K562 (cell line): Measurements from ENCODE around the gene PIGV. TPM values are rescaled to one million over a fixed set of nuclear protein-coding genes. Genes with fewer than 3 reads are reported as not detected.
A peak's percentile ranks its signal among the peaks of the same experiment; 100 is the strongest.

Source experiments
- CLOCK ChIP-seq: fragments of 250-450 bp; sonication (Bioruptor Pico); IDR thresholded peaks from 2 replicates; pipeline ENCODE4 v1.4.0; 2020; ENCODE audit warnings: mild to moderate bottlenecking, moderate library complexity, borderline replicate concordance
- CREB5 ChIP-seq: fragments of 250-450 bp; sonication (Bioruptor Pico); IDR thresholded peaks from 2 replicates; pipeline ENCODE4 v1.5.0; 2020; ENCODE audit warnings: mild to moderate bottlenecking
- GABPB2 ChIP-seq: fragments of 250-450 bp; sonication (Bioruptor Pico); conservative IDR thresholded peaks from 2 replicates; pipeline ENCODE4 v1.5.1; 2021; ENCODE audit warnings: mild to moderate bottlenecking
- HDAC3 ChIP-seq: fragments of 450-650 bp; IDR thresholded peaks from 2 replicates; pipeline ENCODE4 v1.6.1; 2018; ENCODE audit warnings: borderline replicate concordance, mild to moderate bottlenecking, moderate library complexity; ENCODE audit not compliant: partially characterized antibody
- HOMEZ ChIP-seq: fragments of 250-450 bp; sonication (Bioruptor Pico); IDR thresholded peaks from 2 replicates; pipeline ENCODE4 v1.4.0; 2020; ENCODE audit warnings: mild to moderate bottlenecking, moderate library complexity
- MXI1 ChIP-seq: IDR thresholded peaks from 2 replicates; pipeline ENCODE4 v1.6.1; 2011; ENCODE audit warnings: low read depth, mild to moderate bottlenecking, improper control_type of control experiment, low read length
- NCOA1 ChIP-seq: fragments of 450-650 bp; IDR thresholded peaks from 2 replicates; pipeline ENCODE4 v1.6.1; 2016; ENCODE audit warnings: low read depth
- PHTF2 ChIP-seq: fragments of 250-450 bp; sonication (Bioruptor Pico); IDR thresholded peaks from 2 replicates; pipeline ENCODE4 v1.5.0; 2021; ENCODE audit warnings: mild to moderate bottlenecking
- POLR2B ChIP-seq: fragments of 450-650 bp; IDR thresholded peaks from 2 replicates; pipeline ENCODE4 v1.6.1; 2018; ENCODE audit warnings: low read depth; ENCODE audit not compliant: partially characterized antibody
- U2AF1 ChIP-seq: fragments of 200-400 bp; formaldehyde crosslinking; optimal IDR thresholded peaks from 2 replicates; pipeline ENCODE3; 2017; ENCODE audit warnings: mild to moderate bottlenecking, low read depth, low read length, moderate library complexity
- USF1 ChIP-seq: sonication (generic); formaldehyde crosslinking; IDR thresholded peaks from 2 replicates; pipeline ENCODE4 v1.9.0; 2022; ENCODE audit warnings: mild to moderate bottlenecking, missing genetic modification reagents
- ZEB2 ChIP-seq: fragments of 450-650 bp; IDR thresholded peaks from 2 replicates; pipeline ENCODE4 v1.6.1; 2016
- ZFP36 ChIP-seq: fragments of 150-350 bp; IDR thresholded peaks from 2 replicates; pipeline ENCODE4 v1.6.1; 2018; ENCODE audit warnings: low read length, low read depth; ENCODE audit not compliant: partially characterized antibody
- ZNF592 ChIP-seq: fragments of 450-650 bp; IDR thresholded peaks from 2 replicates; pipeline ENCODE4 v1.6.1; 2017; ENCODE audit warnings: antibody characterized with exemption, mild to moderate bottlenecking
- polyA plus RNA-seq, 8 experiments: library from polyadenylated mRNA; depleted of rRNA in 4 of 8; stranded (reverse) in 5 of 8; unstranded in 3 of 8; fragments of >200 nt; fragmentation: Nextera tagmentation in 2 of 8; fragmentation: Illumina TruSeq in 1 of 8; extraction: Ambion mirVana in 2 of 8; extraction: Trizol in 1 of 8; gene quantifications; 2 replicates each; pipeline versions ENCODE4 v1.2.1 to v1.2.3, GENCODE V29; 2011 to 2014; ENCODE audit warnings: inconsistent platforms in 1 of 8, missing spikeins in 1 of 8
- total RNA-seq, 7 experiments: library from RNA; depleted of rRNA in 6 of 7; stranded (reverse); fragments of >200 nt in 6 of 7; fragmentation: Illumina TruSeq in 2 of 7; extraction: Trizol in 2 of 7; gene quantifications; 2 replicates each; pipeline versions ENCODE4 v1.2.1 to v1.2.3, GENCODE V29; 2011 to 2021; ENCODE audit warnings: low replicate concordance in 1 of 7

PIGV gene
- total and polyA plus RNA-seq, 9 of the 15 experiments (the other 6 are each of a cell fraction or from before 2014, with no cell fraction given), result 8.4 to 21.8 (median 11.7) TPM

- TF ChIP-seq CLOCK (CRISPR knock-in tag) (no peak), ZFP36 (no peak), POLR2B (no peak), NCOA1 (no peak), HDAC3 (peak; percentile 24), MXI1 (no peak), CREB5 (CRISPR knock-in tag) (0 out of 2 replicates have a peak, but pooled peaks have one; percentile 12), HOMEZ (no peak), ZEB2 (no peak), U2AF1 (no peak), USF1 (0 out of 2 replicates have a peak, but pooled peaks have one; percentile 2), ZNF592 (0 out of 2 replicates have a peak, but pooled peaks have one; percentile 14), PHTF2 (0 out of 2 replicates have a peak, but pooled peaks have one; percentile 55), GABPB2 (CRISPR knock-in tag) (no peak)
- TF ChIP-seq, all 486 proteins: peak for 9
Observed at GRCh38 chr1:26783646-26784022, 4.1 kb upstream of the PIGV start (continued).
